RWPE1 (cell line): Measurements from ENCODE around the gene ATP2B2.

ENCODE experiments used
- CTCF ChIA-PET: fragments of 350-600 bp; sonication (Branson Sonifier 250); formaldehyde crosslinking; extraction: SDS; loops from one replicate; lab custom pipeline; 2021; lab: Yijun Ruan, JAX
- POLR2A ChIA-PET: fragments of 400-600 bp; formaldehyde crosslinking; extraction: SDS; loops from one replicate; lab custom pipeline; 2020; ENCODE audit warnings: antibody characterized with exemption; ENCODE audit not compliant: low non-redundant PET; lab: Yijun Ruan, JAX
- DNase-seq: peaks from one replicate; pipeline ENCODE4 v3.0.0; 2012; ENCODE audit warnings: low spot score
- H3K27ac ChIP-seq: fragments of 450-650 bp; 2 replicates; pipeline ENCODE4 v1.5.1; 2017
- TF ChIP-seq, protein P1 (sequence below): fragments of 450-650 bp; conservative IDR thresholded peaks from 2 replicates; pipeline ENCODE4 v1.5.1; 2017; ENCODE audit warnings: low read depth, mild to moderate bottlenecking

The ATP2B2 gene

DNA sequence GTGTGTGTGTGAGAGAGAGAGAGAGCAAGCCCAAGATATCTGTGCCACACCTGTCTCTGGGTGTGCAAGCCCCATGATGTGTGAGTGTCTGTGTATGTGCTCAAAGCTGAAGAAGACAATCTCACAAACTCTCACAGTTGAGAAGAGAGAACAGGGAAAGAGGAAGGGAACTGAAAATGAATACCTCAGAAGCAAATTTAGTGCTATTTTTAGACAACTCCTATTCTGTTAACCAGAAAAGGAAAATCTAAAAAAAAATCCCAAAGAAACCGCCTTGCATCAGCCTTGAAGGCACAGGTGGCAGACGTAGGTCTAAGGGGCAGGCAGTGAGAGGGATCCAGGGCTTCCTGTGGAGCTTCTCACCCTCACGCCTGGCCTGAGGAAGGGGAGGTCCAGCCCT, 47.8 kb downstream of the ATP2B2 start:
- DNase-seq = no peak
- ChIA-PET POLR2A (no interaction called here), CTCF (no interaction called here)
- no peak overlapping the region for H3K27ac ChIP-seq
- TF ChIP-seq, protein P1, sequence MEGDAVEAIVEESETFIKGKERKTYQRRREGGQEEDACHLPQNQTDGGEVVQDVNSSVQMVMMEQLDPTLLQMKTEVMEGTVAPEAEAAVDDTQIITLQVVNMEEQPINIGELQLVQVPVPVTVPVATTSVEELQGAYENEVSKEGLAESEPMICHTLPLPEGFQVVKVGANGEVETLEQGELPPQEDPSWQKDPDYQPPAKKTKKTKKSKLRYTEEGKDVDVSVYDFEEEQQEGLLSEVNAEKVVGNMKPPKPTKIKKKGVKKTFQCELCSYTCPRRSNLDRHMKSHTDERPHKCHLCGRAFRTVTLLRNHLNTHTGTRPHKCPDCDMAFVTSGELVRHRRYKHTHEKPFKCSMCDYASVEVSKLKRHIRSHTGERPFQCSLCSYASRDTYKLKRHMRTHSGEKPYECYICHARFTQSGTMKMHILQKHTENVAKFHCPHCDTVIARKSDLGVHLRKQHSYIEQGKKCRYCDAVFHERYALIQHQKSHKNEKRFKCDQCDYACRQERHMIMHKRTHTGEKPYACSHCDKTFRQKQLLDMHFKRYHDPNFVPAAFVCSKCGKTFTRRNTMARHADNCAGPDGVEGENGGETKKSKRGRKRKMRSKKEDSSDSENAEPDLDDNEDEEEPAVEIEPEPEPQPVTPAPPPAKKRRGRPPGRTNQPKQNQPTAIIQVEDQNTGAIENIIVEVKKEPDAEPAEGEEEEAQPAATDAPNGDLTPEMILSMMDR = no peak

DNA sequence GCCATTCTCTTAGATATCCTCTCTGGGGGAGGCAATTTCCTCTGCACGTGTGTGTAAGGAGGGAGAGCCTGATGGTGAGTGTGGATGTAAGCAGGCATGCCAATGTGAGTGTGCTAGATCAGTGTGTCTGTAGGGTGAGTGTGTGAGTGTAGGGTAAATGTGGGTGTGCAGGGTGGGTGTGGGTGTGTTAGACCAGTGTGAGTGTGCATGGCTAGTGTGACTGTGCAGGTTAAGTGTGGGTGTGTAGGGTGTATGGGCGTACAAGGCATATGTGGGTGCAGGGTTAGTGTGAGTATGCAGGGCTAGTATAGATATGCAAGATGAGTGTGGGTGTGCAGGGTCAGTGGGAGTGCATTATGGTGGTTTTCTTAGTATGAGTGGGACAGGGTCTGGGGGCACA, 48.4 kb downstream of the ATP2B2 start:
- CTCF ChIA-PET = no interaction called here
- no peak for DNase-seq
- POLR2A ChIA-PET = no interaction called here
- H3K27ac ChIP-seq = no peak overlapping the region
- TF ChIP-seq, protein P1 = no peak

DNA sequence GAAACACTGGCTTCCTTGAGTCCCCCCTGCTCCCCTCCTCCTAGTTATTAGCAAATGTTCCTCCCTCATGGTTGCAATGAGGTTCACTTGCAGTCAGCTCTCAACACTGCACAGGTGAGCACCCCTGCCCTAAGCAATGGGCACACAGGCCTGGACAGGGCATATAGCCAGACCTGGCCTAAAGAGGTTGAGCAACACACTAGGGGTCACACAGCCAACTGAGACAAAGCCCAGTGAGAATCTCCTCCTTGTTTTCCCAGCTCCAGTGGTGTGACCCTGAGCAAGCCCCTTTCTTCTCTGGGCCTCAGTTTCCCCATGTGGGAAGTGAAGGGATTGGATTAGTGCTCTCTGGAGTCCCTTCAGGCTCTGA, 49.9 kb downstream of the ATP2B2 start:
- no peak overlapping the region for H3K27ac ChIP-seq
- ChIA-PET CTCF (no interaction called here), POLR2A (no interaction called here)
- DNase-seq = no peak
- TF ChIP-seq, protein P1 = no peak

DNA sequence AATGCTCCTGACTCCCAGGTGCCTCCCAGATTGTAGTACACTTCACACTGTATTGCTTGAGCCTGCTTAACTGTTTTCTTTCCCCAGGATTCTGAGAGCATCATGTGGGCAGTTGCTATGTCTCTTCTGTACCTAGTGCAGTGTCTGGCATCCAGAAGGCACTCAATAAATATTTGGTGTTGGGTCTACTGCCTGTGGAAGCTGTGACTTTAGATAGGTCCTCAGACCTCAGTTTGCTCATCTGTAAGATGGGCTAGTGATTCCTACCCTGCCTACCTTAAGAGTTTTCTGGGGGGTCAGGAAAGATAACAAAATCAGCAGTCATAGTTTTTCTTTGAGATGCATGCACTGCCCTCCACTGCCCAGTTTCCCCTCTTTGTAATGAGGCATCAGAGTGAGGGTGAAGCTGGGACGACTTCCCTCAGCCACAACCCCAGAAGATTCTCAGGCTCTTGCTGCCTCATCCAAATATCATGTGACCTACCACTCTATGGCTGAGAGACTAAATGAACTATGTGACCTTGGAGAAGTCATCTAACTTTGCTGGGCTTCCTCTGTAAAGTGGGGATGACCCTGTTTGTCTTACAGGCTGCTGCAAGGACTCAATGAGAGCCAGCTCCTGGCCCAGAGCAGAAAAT, 50.4 kb downstream of the ATP2B2 start:
- CTCF ChIA-PET = no interaction called here
- TF ChIP-seq, protein P1 = no peak
- no peak overlapping the region for H3K27ac ChIP-seq
- POLR2A ChIA-PET = no interaction called here
- no peak for DNase-seq

DNA sequence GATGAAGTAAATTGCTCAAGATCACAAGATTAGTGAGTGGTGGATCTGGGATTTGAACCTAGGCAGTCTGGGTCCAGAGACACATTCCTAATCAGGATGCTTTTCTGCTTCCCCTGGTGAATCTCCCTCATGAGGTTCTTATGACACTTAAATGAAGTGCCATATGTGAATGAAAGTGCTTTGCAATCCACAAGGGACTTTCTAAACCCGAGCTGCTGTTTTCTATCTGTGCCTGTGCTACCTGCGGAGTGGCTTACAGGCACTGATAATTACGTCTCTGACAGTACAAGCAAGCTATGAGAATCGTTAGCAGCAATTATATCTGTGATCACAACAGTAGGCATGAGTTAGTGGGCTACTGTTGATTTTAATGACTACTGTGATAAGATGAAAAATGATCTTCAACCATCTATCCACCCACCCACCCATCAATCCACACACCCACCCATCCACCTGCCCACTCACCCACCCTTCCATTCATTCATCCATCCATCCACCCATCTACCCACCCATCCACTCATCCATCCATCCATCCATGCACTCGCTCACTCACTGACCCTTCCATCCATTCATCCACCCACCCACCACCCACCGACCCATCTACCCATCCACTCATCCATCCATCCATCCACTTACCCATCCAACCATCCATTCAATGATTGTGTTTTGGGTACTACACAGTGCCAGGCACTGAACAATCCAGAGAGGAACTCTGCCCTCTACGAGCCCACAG, 51.8 kb downstream of the ATP2B2 start:
- TF ChIP-seq, protein P1 = no peak
- no peak for DNase-seq
- no peak overlapping the region for H3K27ac ChIP-seq
- ChIA-PET CTCF (no interaction called here), POLR2A (no interaction called here)

DNA sequence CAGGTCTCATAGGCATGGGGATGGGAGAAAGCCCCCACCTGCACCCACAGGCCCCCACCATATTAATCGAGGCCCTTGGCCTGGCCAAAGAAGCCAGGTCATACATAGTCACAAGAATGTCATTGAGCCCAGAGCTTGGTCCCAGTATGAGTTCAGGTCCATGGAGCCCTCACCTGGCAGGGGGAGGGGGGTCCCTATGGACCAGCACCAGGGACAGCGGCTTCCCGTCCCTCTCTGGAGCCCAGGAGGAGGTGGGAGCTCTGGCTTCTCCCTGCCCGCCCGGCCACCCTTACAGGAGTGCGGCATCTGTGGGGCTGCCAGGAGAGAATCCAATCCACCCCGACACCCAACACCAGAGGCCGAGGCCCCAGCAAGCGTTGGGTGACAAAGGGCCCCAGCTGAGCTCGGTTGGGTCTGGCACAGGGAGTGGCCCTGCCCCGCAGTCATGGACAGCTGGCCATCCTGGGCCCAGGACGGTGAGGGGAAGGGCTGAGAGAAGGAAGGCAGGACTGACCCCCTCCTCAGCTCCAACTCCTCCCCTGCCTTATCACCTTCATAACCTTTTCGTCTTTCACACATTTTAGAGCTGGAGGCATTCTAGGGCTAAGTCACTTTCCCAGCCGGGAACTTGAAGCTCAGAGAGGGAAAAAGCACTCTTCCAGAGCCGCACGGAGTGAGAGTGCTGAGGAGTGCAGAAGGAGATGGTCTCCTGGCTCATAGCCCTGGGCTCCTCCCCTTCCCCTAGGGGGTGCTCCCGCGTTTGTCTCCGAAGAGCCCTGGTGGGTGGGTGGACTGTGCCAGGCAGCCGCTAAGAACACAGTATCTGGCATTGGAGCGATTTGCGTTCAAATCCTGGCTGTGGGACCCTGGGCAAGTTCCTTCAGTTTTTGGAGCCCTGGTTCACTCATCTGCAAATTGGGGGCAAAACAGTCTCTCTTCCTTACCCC, 54.6 kb downstream of the ATP2B2 start:
- TF ChIP-seq, protein P1 = no peak
- DNase-seq = no peak
- POLR2A ChIA-PET = no interaction called here
- CTCF ChIA-PET = interaction anchor here (0.6 kb wide), 1 partner anchor 1480 kb away, joined by 3 read pairs; no protein-coding TSS in a partner anchor
- H3K27ac ChIP-seq = no peak overlapping the region
